T-helper 9 cell (primary cell): ENCODE measurements around the gene PGBD5.

Experiments used
- DNase-seq: peaks from one replicate; pipeline ENCODE4 v3.0.0-alpha.2; 2020

The PGBD5 gene

DNA sequence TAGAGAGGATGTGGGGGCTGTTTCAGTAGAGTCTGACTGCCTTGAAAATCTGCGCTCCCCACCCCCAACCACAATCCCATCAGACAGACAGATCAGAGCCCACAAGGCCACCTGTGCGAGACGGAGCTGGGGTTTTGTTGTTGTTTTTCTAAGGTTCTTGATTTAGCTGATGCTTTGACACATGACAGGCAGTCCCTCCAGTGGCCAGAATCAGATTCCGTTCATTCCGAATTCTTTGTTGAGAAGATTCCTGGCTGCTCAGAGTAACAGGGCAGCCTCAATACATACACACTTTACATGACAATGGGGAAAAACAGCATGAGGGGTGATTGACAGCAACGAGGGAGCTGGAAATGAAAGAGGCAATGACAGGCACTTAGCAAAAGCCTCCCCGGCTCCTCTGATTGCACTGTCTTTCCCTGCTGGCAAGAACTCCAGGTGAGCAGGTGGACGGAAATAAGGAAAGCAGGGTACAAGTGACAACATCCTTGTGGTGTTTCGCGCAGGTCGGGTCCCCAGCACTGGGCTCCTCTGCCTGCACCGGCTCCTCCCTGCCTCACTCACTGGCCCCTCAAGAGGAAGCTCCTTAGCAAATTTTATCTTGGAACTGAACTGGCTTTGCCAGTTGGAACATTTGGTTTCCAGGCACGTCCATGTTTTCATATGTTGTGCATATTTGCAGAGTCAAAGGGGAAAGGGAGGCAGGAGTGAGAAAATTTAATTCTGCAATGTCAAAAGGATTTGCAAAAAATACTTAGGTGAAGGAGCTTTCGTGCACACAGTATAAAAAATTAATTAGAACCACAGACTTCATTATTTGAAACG is 148.7 kb downstream of the PGBD5 start:
- no peak for DNase-seq

- no peak for DNase-seq
Observed at GRCh38 chr1:230276401-230276800, 149.7 kb downstream of the PGBD5 start.

- no peak for DNase-seq
Observed at GRCh38 chr1:230274254-230274653, 151.9 kb downstream of the PGBD5 start.

GRCh38 chr1:230273141-230273710 is 152.9 kb downstream of the PGBD5 start:
- DNase-seq, result no peak

DNA sequence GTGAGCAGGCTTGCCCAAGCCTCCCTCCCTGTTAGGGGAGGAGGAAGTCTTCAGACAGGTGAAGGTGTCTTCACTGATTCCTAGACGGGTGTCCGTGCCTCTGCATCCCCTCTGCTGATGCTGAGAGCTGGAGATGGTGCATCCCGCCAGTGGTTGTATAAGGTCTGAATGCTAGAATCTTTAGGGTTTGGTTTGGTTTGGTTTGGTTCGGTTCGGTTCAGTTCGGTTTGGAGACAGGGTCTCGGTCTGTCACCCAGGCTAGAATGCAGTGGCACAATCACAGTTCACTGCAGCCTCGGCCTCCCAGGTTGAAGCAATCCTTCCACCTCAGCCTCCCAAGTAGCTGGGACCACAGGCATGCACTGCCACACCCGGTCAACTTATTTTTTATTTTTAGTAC is 153.6 kb downstream of the PGBD5 start:
- no peak for DNase-seq

DNA sequence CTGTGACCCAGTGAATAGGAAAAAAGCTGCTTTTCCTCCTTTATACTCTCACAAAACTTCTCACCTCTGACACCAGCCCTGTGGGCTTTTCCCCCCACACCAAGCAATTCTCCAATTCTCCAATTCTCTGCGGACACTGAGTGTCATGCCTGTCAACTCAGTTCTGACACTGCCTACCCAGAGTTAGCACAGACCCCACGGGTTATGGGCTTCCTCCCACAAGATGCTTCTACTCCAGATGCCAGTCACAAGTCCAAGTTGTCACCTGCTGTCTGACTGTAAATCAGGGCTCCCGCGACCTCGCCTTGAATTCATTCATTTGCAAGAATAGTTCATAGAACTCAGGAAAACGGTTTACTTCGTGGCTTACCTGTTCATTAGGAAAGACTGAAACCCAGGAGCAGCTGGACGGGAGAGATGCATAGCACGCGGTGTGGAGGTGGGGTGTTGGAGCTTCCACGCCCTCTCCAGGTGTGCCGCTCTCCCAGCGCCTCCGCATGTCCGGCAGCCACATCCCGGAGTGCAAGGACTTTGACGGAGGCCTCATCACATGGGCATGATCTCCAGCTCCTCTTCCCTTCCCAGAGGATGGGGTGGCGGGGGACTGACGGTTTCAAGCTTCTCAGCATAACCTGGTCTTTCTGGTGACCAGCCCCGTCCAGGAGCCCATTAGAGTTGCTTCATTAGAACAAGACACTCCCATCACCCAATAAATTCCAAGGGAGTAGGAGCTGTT is 154.7 kb downstream of the PGBD5 start:
- no peak for DNase-seq

GRCh38 chr1:230270559-230271281 is 155.4 kb downstream of the PGBD5 start:
- no peak for DNase-seq

GRCh38 chr1:230270185-230270558 is 156.0 kb downstream of the PGBD5 start:
- DNase-seq, result no peak

DNA sequence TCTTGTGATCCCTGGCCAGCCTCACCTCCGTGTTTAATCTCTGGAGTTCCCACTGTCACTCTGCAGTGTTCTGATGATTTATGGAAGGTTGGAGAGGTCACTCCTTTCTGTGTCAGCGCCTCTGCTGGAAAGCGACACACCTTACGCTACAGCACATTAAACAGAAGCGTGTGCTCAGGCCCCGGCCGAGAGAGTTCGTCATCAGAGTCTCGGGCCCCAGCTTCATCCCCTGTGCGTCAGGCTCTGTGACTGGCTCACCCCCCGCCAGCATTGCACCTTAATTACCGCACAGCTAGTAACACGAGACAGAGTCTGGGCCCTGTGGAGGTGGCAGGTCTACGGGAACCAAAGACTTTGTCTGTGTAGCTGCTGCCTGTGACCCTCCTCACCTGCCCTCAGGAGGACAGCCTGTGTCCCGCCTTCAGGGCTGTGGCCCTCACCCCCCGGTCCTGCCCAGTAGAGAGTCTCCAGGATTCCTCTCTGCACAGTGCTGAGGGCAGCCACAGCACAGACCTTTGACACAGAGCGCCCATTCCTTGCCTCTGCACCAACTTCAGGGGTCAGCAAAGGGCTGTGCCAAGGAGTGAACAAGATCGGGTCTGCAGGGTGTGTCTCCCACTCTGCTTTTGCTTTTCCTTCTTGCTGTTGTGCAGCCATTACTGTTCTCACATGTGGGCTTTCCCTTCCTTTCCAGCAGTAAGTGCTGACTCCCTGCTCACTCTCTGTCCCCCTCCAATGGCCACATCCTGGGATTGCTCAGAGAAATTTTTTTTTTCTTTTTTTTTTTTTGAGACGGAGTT is 157.6 kb downstream of the PGBD5 start:
- DNase-seq, result no peak

DNA sequence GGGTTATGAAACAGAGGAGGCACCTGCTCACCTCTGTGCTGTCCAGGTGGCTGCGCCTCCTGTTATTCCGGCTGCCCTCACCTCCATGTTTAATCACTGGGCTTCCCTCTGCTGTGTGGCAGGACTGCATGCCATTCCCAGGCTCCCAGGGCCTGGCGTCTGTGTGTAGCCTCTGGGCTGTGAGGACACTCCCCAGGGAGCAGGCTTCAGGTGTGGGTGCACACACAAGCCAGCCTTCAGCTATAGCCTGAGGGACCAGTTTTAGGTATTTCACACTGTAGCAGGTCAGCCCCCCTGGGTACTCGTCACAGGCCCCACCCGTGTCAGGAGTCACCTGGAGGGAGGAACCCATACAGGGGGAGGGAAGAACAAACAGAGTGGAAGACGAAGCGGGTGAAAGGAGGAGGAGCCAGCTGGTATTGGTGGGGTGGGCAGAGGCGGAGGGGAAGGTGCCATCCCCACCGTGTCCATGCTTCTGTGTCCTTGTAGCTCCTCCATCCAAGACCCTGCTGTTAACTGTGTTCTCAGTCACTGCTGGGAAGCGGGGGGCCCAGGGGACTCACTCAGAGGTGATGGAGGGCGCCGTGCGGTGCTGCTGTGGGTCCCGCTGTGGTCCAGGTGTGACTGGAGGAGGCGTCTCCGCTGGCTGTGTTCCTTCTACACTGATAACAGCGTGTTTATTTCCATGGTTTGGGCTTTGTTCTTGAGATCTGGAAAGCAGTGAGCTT is 158.6 kb downstream of the PGBD5 start:
- DNase-seq, result no peak

DNA sequence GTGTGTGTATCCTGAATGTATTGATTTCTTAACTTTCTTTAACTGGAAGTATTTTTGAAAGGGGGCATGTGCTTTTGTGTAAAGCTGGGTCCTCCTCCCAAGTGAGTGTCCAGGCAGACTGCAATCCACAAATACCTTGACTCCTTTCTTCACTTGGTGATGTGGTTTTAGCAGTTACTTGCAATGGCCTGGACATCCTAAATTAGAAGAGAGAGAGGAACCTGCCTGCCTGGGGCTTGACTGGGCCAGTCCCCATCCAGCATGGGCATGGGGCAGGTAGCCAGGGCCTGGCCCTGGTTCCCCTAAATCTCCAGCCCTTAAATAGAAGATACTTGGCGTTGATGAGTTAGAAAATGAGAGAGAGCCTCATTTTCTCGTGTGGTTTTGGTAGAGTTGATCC is 159.7 kb downstream of the PGBD5 start:
- DNase-seq, result no peak

GRCh38 chr1:230265200-230266115 is 160.7 kb downstream of the PGBD5 start:
- DNase-seq, result no peak
